ENCODE data around the gene IMPG1.

Gene IMPG1

DNA sequence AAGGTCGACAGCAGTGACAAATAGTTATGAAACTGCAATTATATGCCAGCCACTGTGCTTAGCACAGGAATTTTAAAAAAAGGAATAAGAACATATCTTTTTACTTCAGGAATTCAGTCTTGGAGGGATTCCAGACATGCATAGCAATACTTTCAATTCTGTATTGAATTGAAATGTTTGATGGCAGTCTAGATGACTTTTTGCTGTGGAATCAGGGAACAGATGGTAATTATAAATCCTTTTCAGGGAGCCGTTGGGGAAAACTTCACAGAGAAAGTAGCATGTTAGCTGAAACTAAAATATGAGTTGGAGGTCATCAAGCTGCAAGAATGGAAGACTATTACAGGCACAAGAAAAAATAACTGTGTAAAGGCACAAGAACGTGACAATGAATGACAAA, 74.8 kb downstream of the IMPG1 start:
- DNase-seq (ENCODE audit: low spot score) = no peak
- no peak for TF ChIP-seq CTCF (IDR thresholded peaks at IDR 0.05; ENCODE audit: borderline replicate concordance, control extremely low read depth, extremely low read depth, insufficient read depth, missing control alignments)
- in situ Hi-C loops (cut with MboI; ENCODE audit: low sequenced_read_pairs, unreplicated experiment) = no loop called here

DNA sequence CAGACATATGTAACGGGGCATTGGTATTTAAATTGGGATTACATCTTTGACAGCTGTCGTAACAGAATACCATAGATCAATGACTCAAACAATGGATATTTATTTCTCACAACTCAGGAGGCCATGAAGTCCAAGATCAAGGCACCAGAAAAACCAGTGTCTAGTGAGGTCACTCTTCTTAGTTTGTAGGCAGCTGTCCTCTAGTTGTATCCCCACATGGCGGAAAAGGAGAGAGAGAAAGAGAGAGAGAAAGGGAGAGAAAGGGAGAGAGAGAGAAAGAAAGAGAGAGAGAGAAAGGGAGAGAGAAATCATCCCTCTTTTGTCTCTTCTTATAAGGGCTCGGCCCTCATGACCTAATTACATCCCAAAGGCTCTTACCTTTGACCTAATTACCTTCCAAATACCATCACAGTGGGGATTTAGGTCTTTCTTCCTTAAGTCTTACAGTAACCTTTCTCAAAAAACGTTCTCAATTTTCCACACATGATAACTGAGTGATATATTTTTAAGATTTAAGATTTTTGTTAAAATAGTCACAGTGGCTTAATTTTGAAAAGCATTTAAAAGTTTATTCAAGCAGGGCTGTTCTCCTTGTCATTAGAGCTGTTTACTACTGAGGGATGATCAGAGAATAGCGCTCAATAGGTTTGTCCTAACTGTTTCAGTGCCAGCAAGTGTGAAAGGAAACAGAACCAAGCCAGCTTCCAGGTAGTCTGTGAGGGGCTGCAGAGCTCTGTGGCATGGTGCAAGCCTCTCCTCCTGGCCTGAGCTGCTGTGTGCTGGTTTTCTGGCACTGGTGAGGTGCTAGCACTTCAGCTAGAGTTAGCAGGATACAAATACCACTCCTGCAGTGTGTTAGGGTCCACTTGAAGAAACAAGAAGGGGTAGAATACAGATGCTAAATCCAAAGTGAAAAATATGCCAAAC, 79.0 kb downstream of the IMPG1 start:
- DNase-seq (ENCODE audit: low spot score) = no peak
- no peak for TF ChIP-seq CTCF (IDR thresholded peaks at IDR 0.05; ENCODE audit: borderline replicate concordance, control extremely low read depth, extremely low read depth, insufficient read depth, missing control alignments)
- in situ Hi-C loops (cut with MboI; ENCODE audit: low sequenced_read_pairs, unreplicated experiment) = no loop called here

- no peak for TF ChIP-seq CTCF (IDR thresholded peaks at IDR 0.05; ENCODE audit: borderline replicate concordance, control extremely low read depth, extremely low read depth, insufficient read depth, missing control alignments)
- in situ Hi-C loops (cut with MboI; ENCODE audit: low sequenced_read_pairs, unreplicated experiment) = no loop called here
- no peak for DNase-seq (ENCODE audit: low spot score)
Measured at GRCh38 chr6:75991941-75992340, 80.5 kb downstream of the IMPG1 start.

- in situ Hi-C loops (cut with MboI; ENCODE audit: low sequenced_read_pairs, unreplicated experiment) = no loop called here
- DNase-seq (ENCODE audit: low spot score) = no peak
- no peak for TF ChIP-seq CTCF (IDR thresholded peaks at IDR 0.05; ENCODE audit: borderline replicate concordance, control extremely low read depth, extremely low read depth, insufficient read depth, missing control alignments)
Measured at GRCh38 chr6:75986935-75987334, 85.5 kb downstream of the IMPG1 start.

DNA sequence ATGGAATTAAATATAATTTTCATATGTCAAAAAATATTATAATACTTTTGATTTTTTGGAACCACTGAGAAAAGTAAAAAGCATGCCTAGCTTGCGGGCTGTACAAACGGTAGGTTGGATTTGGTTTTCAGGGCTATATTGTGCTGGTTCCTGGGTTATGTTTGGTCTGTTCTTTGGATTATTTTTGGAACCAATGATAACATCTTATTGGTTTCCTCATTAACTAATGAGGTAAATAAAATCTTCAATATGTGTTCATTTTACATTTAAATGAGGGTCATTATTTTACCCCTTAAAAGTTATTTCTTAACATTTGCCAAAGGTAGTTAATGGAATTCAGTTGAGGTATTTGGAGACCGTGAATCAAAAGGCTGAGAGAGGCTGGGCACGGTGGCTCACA, 96.6 kb downstream of the IMPG1 start:
- no peak for DNase-seq (ENCODE audit: low spot score)
- in situ Hi-C loops (cut with MboI; ENCODE audit: low sequenced_read_pairs, unreplicated experiment) = no loop called here
- no peak for TF ChIP-seq CTCF (IDR thresholded peaks at IDR 0.05; ENCODE audit: borderline replicate concordance, control extremely low read depth, extremely low read depth, insufficient read depth, missing control alignments)

- DNase-seq (ENCODE audit: low spot score) = no peak
- no peak for TF ChIP-seq CTCF (IDR thresholded peaks at IDR 0.05; ENCODE audit: borderline replicate concordance, control extremely low read depth, extremely low read depth, insufficient read depth, missing control alignments)
- in situ Hi-C loops (cut with MboI; ENCODE audit: low sequenced_read_pairs, unreplicated experiment) = no loop called here
Measured at GRCh38 chr6:75970093-75970492, 102.4 kb downstream of the IMPG1 start.
